NK-92 (cell line): ENCODE data around the gene CDC45.

Experiments used
- DNase-seq: peaks from one replicate; lab custom pipeline; 2025; ENCODE audit not compliant: unreplicated experiment; lab: John Stamatoyannopoulos, UW

Gene CDC45

GRCh38 chr22:19554834-19555404 is 75.2 kb downstream of the CDC45 start:
- no peak for DNase-seq

GRCh38 chr22:19555651-19556050 is 75.9 kb downstream of the CDC45 start:
- no peak for DNase-seq

GRCh38 chr22:19556963-19557545 is 77.3 kb downstream of the CDC45 start:
- DNase-seq, result no peak

GRCh38 chr22:19559324-19559811 is 79.6 kb downstream of the CDC45 start:
- no peak for DNase-seq

- DNase-seq, result no peak
Observed at GRCh38 chr22:19559956-19560355, 80.2 kb downstream of the CDC45 start.

- no peak for DNase-seq
Observed at GRCh38 chr22:19565382-19566278, 85.9 kb downstream of the CDC45 start.

- no peak for DNase-seq
Observed at GRCh38 chr22:19566279-19567156, 86.8 kb downstream of the CDC45 start.

- no peak for DNase-seq
Observed at GRCh38 chr22:19567157-19568009, 87.7 kb downstream of the CDC45 start.

GRCh38 chr22:19568337-19569275 is 88.9 kb downstream of the CDC45 start:
- DNase-seq, result no peak

- DNase-seq, result no peak
Observed at GRCh38 chr22:19569276-19569640, 89.5 kb downstream of the CDC45 start.

- no peak for DNase-seq
Observed at GRCh38 chr22:19569976-19570375, 90.3 kb downstream of the CDC45 start.
